GM23248 (cell line): ENCODE data around the gene SNCA. TPM values are rescaled to one million over a fixed set of nuclear protein-coding genes. Genes with fewer than 3 reads are reported as not detected.

Experiments used
- DNase-seq: peaks from one replicate; pipeline ENCODE4 v3.0.0-alpha.2; 2015
- H2AFZ ChIP-seq: fragments of 200-600 bp; sonication (generic); 2 replicates; pipeline ENCODE4 v1.6.1; 2016; ENCODE audit warnings: antibody characterized with exemption
- H3F3A ChIP-seq: fragments of 200-600 bp; sonication (generic); 2 replicates; pipeline ENCODE4 v1.6.1; 2016; ENCODE audit warnings: mild to moderate bottlenecking, antibody characterized with exemption, mixed run types; ENCODE audit not compliant: insufficient read depth
- H3K27ac ChIP-seq: fragments of 200-600 bp; sonication (generic); 2 replicates; pipeline ENCODE4 v1.5.1; 2016; ENCODE audit warnings: mild to moderate bottlenecking
- H3K27me3 ChIP-seq: fragments of 200-600 bp; sonication (generic); replicated peaks from 2 replicates; pipeline ENCODE4 v1.6.1; 2016; ENCODE audit warnings: mild to moderate bottlenecking; ENCODE audit not compliant: insufficient read depth
- H3K36me3 ChIP-seq: fragments of 200-600 bp; sonication (generic); 2 replicates; pipeline ENCODE4 v1.6.1; 2016; ENCODE audit warnings: low read depth, mild to moderate bottlenecking
- H3K4me1 ChIP-seq: fragments of 200-600 bp; sonication (generic); 2 replicates; pipeline ENCODE4 v1.6.1; 2016; ENCODE audit warnings: mild to moderate bottlenecking; ENCODE audit not compliant: insufficient read depth
- H3K4me2 ChIP-seq: fragments of 200-600 bp; sonication (generic); one replicate; pipeline ENCODE4 v1.6.1; 2016; ENCODE audit warnings: mild to moderate bottlenecking; ENCODE audit not compliant: unreplicated experiment
- H3K4me3 ChIP-seq: fragments of 200-600 bp; sonication (generic); 2 replicates; pipeline ENCODE4 v1.5.1; 2016; ENCODE audit warnings: mild to moderate bottlenecking
- H3K79me2 ChIP-seq: fragments of 200-600 bp; sonication (generic); 2 replicates; pipeline ENCODE4 v1.6.1; 2016; ENCODE audit warnings: mild to moderate bottlenecking; ENCODE audit not compliant: insufficient read depth
- H3K9ac ChIP-seq: fragments of 200-600 bp; sonication (generic); 2 replicates; pipeline ENCODE4 v1.6.1; 2016; ENCODE audit warnings: mild to moderate bottlenecking
- H3K9me2 ChIP-seq: fragments of 200-600 bp; sonication (generic); 2 replicates; pipeline ENCODE4 v1.6.1; 2016; ENCODE audit warnings: mixed run types, mild to moderate bottlenecking, moderate library complexity; ENCODE audit not compliant: insufficient read depth
- H3K9me3 ChIP-seq: fragments of 200-600 bp; sonication (generic); one replicate; pipeline ENCODE4 v1.6.1; 2017; ENCODE audit warnings: low read depth
- H4K20me1 ChIP-seq: fragments of 200-600 bp; sonication (generic); 2 replicates; pipeline ENCODE4 v1.6.0; 2016; ENCODE audit not compliant: insufficient read depth
- EZH2 ChIP-seq: fragments of 200-600 bp; sonication (generic); IDR thresholded peaks from 2 replicates; pipeline ENCODE4 v1.6.1; 2018; ENCODE audit warnings: antibody characterized with exemption, mild to moderate bottlenecking; ENCODE audit not compliant: insufficient read depth, poor library complexity, severe bottlenecking
- EZH2phosphoT487 ChIP-seq: fragments of 200-600 bp; sonication (generic); IDR thresholded peaks from 2 replicates; pipeline ENCODE4 v1.6.1; 2018; ENCODE audit warnings: antibody characterized with exemption, moderate library complexity, mild to moderate bottlenecking, low read depth; ENCODE audit not compliant: insufficient read depth
- WGBS, 2 experiments: methylation state at CpG; one replicate each; pipeline ENCODE4 v1.1.6; 2015 to 2017; ENCODE audit warnings: low lambda C conversion rate in 2 of 2, low coverage in 1 of 2; ENCODE audit errors: missing lambda C conversion rate in 2 of 2; 5-methylcytosine and 5-hydroxymethylcytosine counted together
- in situ Hi-C: fragments of 300-500 bp; cut with MboI; formaldehyde crosslinking; loops from 2 replicates; pipeline ENCODE4 v1.15.0; 2020
- polyA plus RNA-seq: library from polyadenylated mRNA; unstranded; fragments of >200 nt; fragmentation: Nextera tagmentation; extraction: Ambion mirVana; gene quantifications from 2 replicates; pipeline ENCODE4 v1.2.1, GENCODE V29; 2016
- total RNA-seq: library from RNA; depleted of rRNA; stranded (reverse); fragments of >200 nt; shearing (Covaris generic); gene quantifications from 2 replicates; pipeline ENCODE4 v1.2.3, GENCODE V29; 2014

The SNCA gene
- total and polyA plus RNA-seq, 2 experiments from 2014 or later, result 0.25 TPM; not detected in 1

DNA sequence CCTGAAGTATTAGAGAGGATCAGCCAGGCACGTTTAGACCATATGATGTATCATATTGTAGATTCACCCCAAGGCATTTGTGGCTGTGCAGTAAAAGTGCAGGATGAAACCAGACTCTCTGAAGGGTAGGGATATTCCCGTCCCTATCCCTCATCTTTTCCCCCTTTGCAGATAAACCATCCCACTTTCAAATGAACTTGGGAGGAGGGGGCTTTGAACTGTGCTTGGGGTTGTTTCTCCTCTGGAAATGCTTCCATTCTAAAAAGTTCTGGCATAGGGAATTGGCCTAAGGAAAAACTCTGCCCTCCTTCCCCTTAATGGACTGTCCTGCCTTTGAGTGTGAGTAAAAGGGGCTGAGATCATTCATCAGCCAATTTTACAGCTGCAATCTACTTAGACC is 23.8 kb downstream of the SNCA start:
- 36 to 41% methylated on average over 2 of the region's 2 CpGs for WGBS, 2 experiments
- in situ Hi-C loops, result no loop called here
- H3K36me3 ChIP-seq, result no peaks in the 10 kb centered on the region
- no peak overlapping the region for H3K4me2 ChIP-seq
- H4K20me1 ChIP-seq, result no peaks in the 10 kb centered on the region
- no peaks in the 10 kb centered on the region for H3K9me3 ChIP-seq
- H3K27me3 ChIP-seq, result no peaks in the 10 kb centered on the region
- H3K27ac ChIP-seq, result no peak overlapping the region
- H3K4me1 ChIP-seq, result no peaks in the 10 kb centered on the region
- no peak overlapping the region for H2AFZ ChIP-seq
- no peak overlapping the region for H3K9ac ChIP-seq
- H3K79me2 ChIP-seq, result no peaks in the 10 kb centered on the region
- TF ChIP-seq EZH2 (no peak), EZH2phosphoT487 (no peak)
- H3F3A ChIP-seq, result no peaks in the 10 kb centered on the region
- H3K9me2 ChIP-seq, result no peaks in the 10 kb centered on the region
- no peak overlapping the region for H3K4me3 ChIP-seq
- DNase-seq, result no peak

DNA sequence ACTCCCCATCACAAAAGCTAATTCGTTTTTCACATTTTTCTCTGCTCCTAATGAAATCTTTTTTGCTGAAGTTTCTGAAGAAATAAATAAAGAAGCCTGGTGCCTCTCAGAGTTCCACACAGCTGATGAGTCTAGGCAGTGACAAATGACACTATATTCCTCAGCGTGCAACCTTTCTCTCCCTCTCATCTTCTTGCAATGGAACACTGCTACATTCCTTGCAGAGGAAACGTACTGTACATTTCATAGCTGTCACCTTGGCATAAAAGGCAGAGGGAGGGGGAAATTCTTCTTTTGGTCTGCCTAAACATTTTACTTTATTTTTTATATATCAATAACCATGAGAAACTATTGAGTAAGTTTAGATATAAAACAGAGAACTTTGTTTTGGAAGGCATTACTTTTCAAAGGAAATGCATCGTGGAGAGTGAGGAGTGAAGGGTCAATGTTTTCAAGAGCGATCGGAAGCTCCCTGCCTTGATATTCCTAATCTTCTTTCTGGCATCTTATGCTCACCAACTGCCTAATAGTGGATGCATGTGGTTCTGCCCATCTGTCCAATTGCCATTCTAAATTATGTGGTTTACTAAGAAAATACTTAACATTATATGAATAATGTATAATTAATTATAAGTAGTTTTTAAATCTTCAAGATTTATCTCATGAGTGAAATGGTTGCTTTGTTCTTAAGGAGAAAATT is 29.4 kb downstream of the SNCA start:
- Histone ChIP-seq H3F3A (no peaks in the 10 kb centered on the region), H4K20me1 (no peaks in the 10 kb centered on the region), H3K9me3 (no peaks in the 10 kb centered on the region), H3K4me2 (no peak overlapping the region), H3K27ac (no peak overlapping the region), H3K9me2 (no peaks in the 10 kb centered on the region), H3K79me2 (no peaks in the 10 kb centered on the region), H3K27me3 (no peaks in the 10 kb centered on the region), H3K4me1 (no peaks in the 10 kb centered on the region), H3K36me3 (no peaks in the 10 kb centered on the region), H3K9ac (no peak overlapping the region), H2AFZ (no peak overlapping the region), H3K4me3 (no peak overlapping the region)
- no peak for TF ChIP-seq EZH2phosphoT487
- no peak for TF ChIP-seq EZH2
- no peak for DNase-seq
- in situ Hi-C loops, result no loop called here
- 52 to 53% methylated on average over 6 of the region's 6 CpGs for WGBS, 2 experiments

DNA sequence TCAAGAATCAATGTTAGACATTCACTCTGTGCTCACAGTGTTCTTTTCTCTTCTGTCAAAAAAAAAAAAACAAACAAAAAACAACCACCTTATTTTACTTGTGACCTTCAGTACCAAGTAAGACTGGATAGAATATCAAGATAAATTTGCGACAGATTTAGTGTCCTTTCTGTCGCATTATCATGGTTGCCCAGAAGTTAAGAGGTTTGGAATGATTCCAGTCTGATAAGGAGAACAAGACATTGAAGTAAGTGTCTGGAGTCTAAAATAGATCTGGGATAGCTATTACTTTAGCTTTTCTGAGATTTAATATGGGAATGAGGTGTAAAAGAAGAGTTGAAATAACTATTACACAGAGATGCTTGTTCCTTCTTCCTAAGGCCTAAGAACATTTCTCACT is 31.7 kb downstream of the SNCA start:
- Histone ChIP-seq H3F3A (no peaks in the 10 kb centered on the region), H3K4me1 (no peaks in the 10 kb centered on the region), H3K36me3 (no peaks in the 10 kb centered on the region), H3K27ac (no peak overlapping the region), H3K9me2 (no peaks in the 10 kb centered on the region), H2AFZ (no peak overlapping the region), H3K4me2 (no peak overlapping the region), H3K9ac (no peak overlapping the region), H4K20me1 (no peaks in the 10 kb centered on the region), H3K79me2 (no peaks in the 10 kb centered on the region), H3K27me3 (no peaks in the 10 kb centered on the region), H3K4me3 (no peak overlapping the region), H3K9me3 (no peaks in the 10 kb centered on the region)
- TF ChIP-seq EZH2phosphoT487 (no peak), EZH2 (no peak)
- 92 to 94% methylated on average over 2 of the region's 2 CpGs for WGBS, 2 experiments
- in situ Hi-C loops, result no loop called here
- no peak for DNase-seq

DNA sequence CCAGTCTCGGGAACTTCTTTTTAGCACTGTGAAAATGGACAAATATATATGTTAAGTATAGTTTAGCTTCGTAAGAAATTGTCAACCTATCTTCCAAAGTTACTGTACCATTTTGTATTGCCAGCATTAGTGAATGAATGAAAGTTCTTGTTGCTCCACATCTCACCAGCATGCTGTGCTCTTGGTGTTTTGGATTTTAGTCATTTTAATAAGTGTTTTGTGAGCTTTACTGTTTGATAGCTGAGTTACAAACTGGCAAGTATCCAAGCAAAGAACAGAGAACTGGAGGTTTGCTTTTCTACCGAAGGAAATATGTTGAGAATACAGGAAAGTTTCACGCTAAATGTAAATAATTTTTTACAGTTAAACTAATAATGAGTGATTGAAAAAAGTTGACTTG is 33.0 kb downstream of the SNCA start:
- no peaks in the 10 kb centered on the region for H3F3A ChIP-seq
- no peak overlapping the region for H3K9ac ChIP-seq
- DNase-seq, result no peak
- no peaks in the 10 kb centered on the region for H3K27me3 ChIP-seq
- H3K4me2 ChIP-seq, result no peak overlapping the region
- no peaks in the 10 kb centered on the region for H3K9me3 ChIP-seq
- no peak overlapping the region for H2AFZ ChIP-seq
- no peaks in the 10 kb centered on the region for H3K9me2 ChIP-seq
- TF ChIP-seq EZH2phosphoT487, result no peak
- no peak overlapping the region for H3K27ac ChIP-seq
- H3K79me2 ChIP-seq, result no peaks in the 10 kb centered on the region
- no peaks in the 10 kb centered on the region for H4K20me1 ChIP-seq
- H3K36me3 ChIP-seq, result no peaks in the 10 kb centered on the region
- 62 to 66% methylated on average over 4 of the region's 4 CpGs for WGBS, 2 experiments
- no peaks in the 10 kb centered on the region for H3K4me1 ChIP-seq
- no peak overlapping the region for H3K4me3 ChIP-seq
- in situ Hi-C loops, result no loop called here

DNA sequence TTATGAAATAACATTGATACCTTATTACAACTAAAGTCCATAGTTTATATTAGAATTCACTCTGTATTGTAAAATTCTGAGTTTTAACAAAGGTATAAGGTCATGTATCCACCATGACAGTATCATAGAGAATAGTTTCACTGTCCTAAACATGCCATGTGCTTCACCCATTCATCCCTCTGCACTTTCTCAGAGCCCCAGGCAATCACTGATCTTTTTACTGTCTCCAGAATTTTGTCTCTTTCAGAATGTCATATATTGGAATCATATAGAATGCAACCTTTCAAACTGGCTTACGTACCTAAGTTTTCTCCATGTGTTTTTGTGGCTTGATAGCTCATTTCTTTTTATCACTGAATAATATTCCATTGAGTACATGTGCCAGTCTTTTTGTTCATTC is 33.9 kb downstream of the SNCA start:
- 79 to 92% methylated on average over 1 of the region's 1 CpG for WGBS, 2 experiments
- in situ Hi-C loops, result no loop called here
- TF ChIP-seq EZH2 (no peak), EZH2phosphoT487 (no peak)

More for the DNA sequence above, 33.9 kb downstream of the SNCA start:
- Histone ChIP-seq H3K4me3 (no peak overlapping the region), H3K9me2 (no peaks in the 10 kb centered on the region), H4K20me1 (no peaks in the 10 kb centered on the region), H3K9me3 (no peaks in the 10 kb centered on the region), H3K36me3 (no peaks in the 10 kb centered on the region), H3K79me2 (no peaks in the 10 kb centered on the region), H3F3A (no peaks in the 10 kb centered on the region), H3K4me2 (no peak overlapping the region), H3K4me1 (no peaks in the 10 kb centered on the region), H3K9ac (no peak overlapping the region), H3K27me3 (no peaks in the 10 kb centered on the region), H2AFZ (no peak overlapping the region), H3K27ac (no peak overlapping the region)
- DNase-seq, result no peak
